HG03558 (cell line): Measurements from ENCODE around the gene HEY2.
"Not testable (repeated sequence)": the region's sequence is repeated elsewhere in the genome, so short reads cannot be mapped to it uniquely, and the experiment has no call there.

Experiments used
- ATAC-seq: cut with Tn5 transposase; IDR thresholded peaks from one replicate; pipeline ENCODE4 v1.9.1; 2021; ENCODE audit warnings: moderate number of reproducible peaks; ENCODE audit not compliant: unreplicated experiment; ENCODE audit errors: extremely low read depth

HEY2 gene

GRCh38 chr6:125792680-125793079 is 43.2 kb downstream of the HEY2 start:
- no peak for ATAC-seq

- ATAC-seq, result no peak
Observed at GRCh38 chr6:125793280-125793679, 43.8 kb downstream of the HEY2 start.

- no peak for ATAC-seq
Observed at GRCh38 chr6:125793863-125794262, 44.4 kb downstream of the HEY2 start.

GRCh38 chr6:125794342-125795137 is 45.1 kb downstream of the HEY2 start:
- no peak for ATAC-seq

GRCh38 chr6:125795301-125795700 is 45.9 kb downstream of the HEY2 start:
- no peak for ATAC-seq

GRCh38 chr6:125797120-125797885 is 47.9 kb downstream of the HEY2 start:
- no peak for ATAC-seq

- ATAC-seq, result no peak
Observed at GRCh38 chr6:125797886-125798444, 48.5 kb downstream of the HEY2 start.

GRCh38 chr6:125798734-125799508 is 49.5 kb downstream of the HEY2 start:
- ATAC-seq, result peak; percentile 91

GRCh38 chr6:125802383-125802782 is 53.0 kb downstream of the HEY2 start:
- ATAC-seq, result no peak

GRCh38 chr6:125802943-125803377 is 53.5 kb downstream of the HEY2 start:
- ATAC-seq, result no peak

- peak; percentile 35 for ATAC-seq
Observed at GRCh38 chr6:125804264-125804663, 54.8 kb downstream of the HEY2 start.

GRCh38 chr6:125804866-125805425 is 55.5 kb downstream of the HEY2 start:
- ATAC-seq, result not testable (repeated sequence)

- ATAC-seq, result no peak
Observed at GRCh38 chr6:125806813-125807212, 57.4 kb downstream of the HEY2 start.

GRCh38 chr6:125807293-125807692 is 57.9 kb downstream of the HEY2 start:
- ATAC-seq, result peak; percentile 39

GRCh38 chr6:125808060-125808459 is 58.6 kb downstream of the HEY2 start:
- ATAC-seq, result no peak

- ATAC-seq, result no peak
Observed at GRCh38 chr6:125808591-125808990, 59.2 kb downstream of the HEY2 start.

GRCh38 chr6:125809570-125810170 is 60.2 kb downstream of the HEY2 start:
- no peak for ATAC-seq

- no peak for ATAC-seq
Observed at GRCh38 chr6:125810445-125810844, 61.0 kb downstream of the HEY2 start.
